Adrenal gland (tissue), 5 donors: Measurements from ENCODE around the gene GPRC5A.

ENCODE experiments used
- CTCF ChIP-seq, 6 experiments: fragments of 450-650 bp in 4 of 6; fragments of 200-600 bp in 2 of 6; sonication (generic) in 1 of 6; IDR thresholded peaks; 1 replicate in 5 of 6; 2 replicates in 1 of 6; pipeline versions ENCODE4 v1.5.1 to v1.8.0; 2016 to 2021; ENCODE audit warnings: antibody characterized with exemption in 6 of 6, mild to moderate bottlenecking in 2 of 6, moderate library complexity in 1 of 6
- POLR2A ChIP-seq, 2 donors: fragments of 450-650 bp; IDR thresholded peaks; one replicate each; pipeline ENCODE4 v1.6.1; 2017; ENCODE audit warnings: antibody characterized with exemption in 2 of 2, mild to moderate bottlenecking in 2 of 2, moderate library complexity in 1 of 2
- donor health status: DM: no; HTN: no; CAD: no.

- no peak for TF ChIP-seq POLR2A (IDR thresholded peaks at IDR 0.05)
- peak; percentile 95 to 98 (median 96) for TF ChIP-seq CTCF (IDR thresholded peaks at IDR 0.05)
Measured at GRCh38 chr12:12916135-12916944, 25.0 kb downstream of the GPRC5A start.
